HTR-8/SVneo (cell line): ENCODE data around the gene SOX9.
A peak's percentile ranks its signal among the peaks of the same experiment; 100 is the strongest.

Source experiments
- DNase-seq: peaks from one replicate; pipeline ENCODE4 v3.0.0; 2011; ENCODE audit warnings: low spot score, mixed read lengths; ENCODE audit not compliant: insufficient read length
- FAIRE-seq: peaks from 2 replicates; lab custom pipeline; 2011; peaks lifted over from hg19 to GRCh38; lab: Jason Lieb, UNC

Gene SOX9

GRCh38 chr17:72150632-72151460, 30.0 kb downstream of the SOX9 start:
- no peak for DNase-seq
- peak; percentile 46 for FAIRE-seq

GRCh38 chr17:72151565-72152386, 31.0 kb downstream of the SOX9 start:
- peak; percentile 87 for DNase-seq
- FAIRE-seq: peak; percentile 76

GRCh38 chr17:72152387-72152929, 31.6 kb downstream of the SOX9 start:
- DNase-seq (no peak), FAIRE-seq (no peak)

- no peak for FAIRE-seq
- no peak for DNase-seq
Observed at GRCh38 chr17:72158895-72159885, 38.4 kb downstream of the SOX9 start.

DNA sequence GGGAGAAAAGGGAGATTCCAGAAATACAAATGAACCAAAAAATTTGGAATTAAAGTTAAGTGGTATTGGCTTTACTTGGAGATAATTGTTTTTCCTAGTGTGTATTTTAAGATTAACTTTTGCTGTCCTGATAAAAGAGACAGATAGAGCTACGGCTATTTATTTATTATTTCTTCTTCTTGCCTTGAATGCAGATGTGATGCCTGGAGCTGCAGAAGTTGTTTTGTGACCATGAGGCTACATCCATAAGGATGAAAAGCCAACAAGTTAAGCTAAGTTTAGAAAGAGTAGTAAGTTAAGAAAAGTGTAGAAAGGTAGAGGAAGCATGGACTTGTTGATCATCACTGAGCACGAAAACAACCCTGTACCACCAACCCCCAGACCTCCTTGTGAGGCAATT, 41.7 kb downstream of the SOX9 start:
- no peak for FAIRE-seq
- DNase-seq: no peak

GRCh38 chr17:72163474-72163873, 42.7 kb downstream of the SOX9 start:
- no peak for DNase-seq
- FAIRE-seq: no peak

GRCh38 chr17:72164158-72164739, 43.4 kb downstream of the SOX9 start:
- DNase-seq (no peak), FAIRE-seq (no peak)

DNA sequence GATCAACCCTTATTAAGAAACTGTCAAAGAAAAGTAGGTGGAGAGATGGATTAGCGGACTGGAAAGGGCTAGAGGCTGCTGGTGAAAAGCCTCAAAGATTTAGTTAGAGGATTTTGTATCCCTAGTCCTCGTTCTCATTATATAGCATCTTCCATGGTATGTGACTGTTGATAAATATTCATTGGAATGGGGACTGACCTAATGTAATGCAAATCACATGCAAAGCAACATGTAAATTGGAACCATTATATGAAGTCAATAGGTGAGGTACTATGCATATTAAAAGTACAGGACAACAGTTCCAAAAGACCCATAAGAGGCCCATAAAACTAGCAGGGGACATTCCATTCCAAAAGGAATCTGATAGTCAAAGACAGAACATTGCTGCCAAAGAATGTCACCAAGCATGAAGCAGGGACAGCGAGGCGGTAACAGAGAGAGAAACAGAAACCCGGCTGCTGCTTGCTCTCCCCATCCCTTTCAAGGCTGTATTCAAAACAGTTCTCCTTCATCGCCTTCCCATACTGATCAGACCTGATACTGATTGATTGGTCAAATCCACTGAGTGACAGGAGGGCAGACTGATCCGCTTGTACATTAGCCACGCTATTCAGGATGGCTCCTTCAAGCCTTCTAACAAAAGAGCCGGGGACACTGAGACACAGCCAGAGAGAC, 44.5 kb downstream of the SOX9 start:
- no peak for FAIRE-seq

DNA sequence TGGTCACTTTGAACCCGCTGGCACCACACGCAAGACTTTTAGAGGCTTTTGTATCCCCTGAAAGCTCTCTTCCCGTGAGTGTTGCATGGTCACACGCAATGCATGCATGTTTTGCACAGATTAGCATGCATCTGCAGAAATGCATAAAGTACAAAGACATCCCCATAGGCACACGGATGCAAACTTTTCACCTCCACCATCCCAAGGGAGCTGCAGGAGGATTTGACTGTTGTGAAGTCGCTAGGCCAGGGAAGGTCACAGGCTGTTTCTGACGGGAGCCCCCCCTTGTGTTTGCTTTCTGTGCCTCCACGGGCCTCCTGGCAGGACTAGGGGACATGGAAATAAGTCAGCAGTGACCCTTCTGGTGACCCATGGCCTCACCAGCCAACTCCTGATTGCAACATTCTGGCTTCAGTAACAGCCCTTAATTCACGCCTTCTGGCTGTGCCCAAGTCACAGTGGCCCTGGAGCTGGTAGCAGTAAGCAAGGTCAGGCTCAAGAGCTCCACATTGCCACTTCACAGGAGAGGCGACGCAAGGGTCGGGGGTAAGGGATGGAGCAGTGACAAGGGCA, 45.1 kb downstream of the SOX9 start:
- FAIRE-seq: no peak

More for the DNA sequence above, 44.5 kb downstream of the SOX9 start:
- DNase-seq: no peak

DNA sequence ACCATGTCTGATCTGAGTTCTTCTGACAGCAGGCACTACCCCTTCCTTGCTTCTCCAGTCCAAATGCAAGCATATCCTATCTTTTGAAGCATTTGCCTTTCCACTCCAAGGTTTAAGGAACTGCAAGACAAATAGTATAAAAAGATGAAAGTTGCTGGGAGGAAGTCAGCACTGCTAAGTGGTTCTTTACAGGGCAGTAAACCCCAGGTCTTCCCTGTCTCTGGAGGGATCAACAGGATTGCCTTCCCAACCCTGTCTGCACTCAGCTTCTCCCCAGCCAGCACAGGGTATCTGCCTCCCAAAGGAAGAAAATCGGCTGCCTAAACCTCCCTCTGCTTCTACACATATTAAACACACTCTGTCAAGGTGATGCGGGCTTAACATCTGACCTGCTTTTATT, 46.8 kb downstream of the SOX9 start:
- DNase-seq: no peak
- FAIRE-seq: no peak

More for the DNA sequence above, 45.1 kb downstream of the SOX9 start:
- DNase-seq: no peak

DNA sequence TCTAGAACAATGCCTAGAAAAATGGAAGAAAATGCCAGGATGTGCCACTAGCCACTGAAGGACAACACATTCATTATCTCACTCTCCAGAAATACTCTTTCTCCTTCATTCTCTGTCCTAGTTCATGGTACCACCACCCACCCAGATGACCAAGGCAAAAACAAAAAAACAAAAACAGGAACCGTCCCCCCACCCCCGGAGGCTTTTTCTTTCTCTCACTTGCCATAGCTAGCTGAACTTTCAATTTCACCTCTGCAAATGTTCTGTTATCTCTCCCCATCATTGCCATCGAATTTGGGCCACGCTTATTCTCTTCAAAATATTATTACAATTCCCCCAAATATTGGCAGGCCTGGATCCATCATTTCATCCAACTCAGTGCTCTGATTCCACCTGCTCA, 49.0 kb downstream of the SOX9 start:
- DNase-seq (no peak), FAIRE-seq (no peak)

- FAIRE-seq (no peak), DNase-seq (no peak)
Observed at GRCh38 chr17:72171703-72172667, 51.2 kb downstream of the SOX9 start.

DNA sequence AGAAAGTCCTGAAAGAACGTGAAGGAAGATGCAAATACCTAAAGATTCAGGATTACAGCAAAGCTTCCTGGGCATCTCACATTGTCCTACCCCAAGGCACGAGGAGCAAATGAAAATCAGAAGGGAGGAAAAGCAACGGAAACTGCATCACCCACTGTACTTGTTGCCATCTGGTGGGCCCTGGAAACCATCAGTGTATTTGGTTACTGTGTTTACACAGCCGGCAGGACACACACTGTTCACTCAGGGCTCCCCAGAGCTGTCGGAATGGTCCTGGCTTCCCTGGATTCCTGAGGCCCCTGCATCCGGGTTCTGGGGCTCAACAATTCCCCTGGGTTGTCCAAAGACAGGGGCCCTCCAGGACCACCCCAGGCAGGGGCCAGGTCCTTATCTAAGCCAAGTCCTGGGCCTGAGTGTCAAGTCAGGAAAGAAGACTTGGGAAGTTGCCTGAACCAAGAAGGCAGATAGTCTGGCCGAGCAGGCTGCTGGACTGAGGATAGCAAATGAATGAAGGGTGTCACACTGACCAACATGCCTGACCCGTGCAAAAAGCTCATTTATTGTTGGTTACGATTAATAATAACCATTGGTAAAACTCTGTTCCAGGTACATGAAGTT, 52.8 kb downstream of the SOX9 start:
- DNase-seq (no peak), FAIRE-seq (no peak)

GRCh38 chr17:72175263-72175662, 54.4 kb downstream of the SOX9 start:
- DNase-seq: no peak
- no peak for FAIRE-seq
